ENCODE results near the gene ADGRL4. TPM values are rescaled to one million over a fixed set of nuclear protein-coding genes. Genes with fewer than 3 reads are reported as not detected.

Gene ADGRL4
- 10 to 100 TPM; 14.5 to 46.6 (median 17.8) TPM for total RNA-seq

DNA sequence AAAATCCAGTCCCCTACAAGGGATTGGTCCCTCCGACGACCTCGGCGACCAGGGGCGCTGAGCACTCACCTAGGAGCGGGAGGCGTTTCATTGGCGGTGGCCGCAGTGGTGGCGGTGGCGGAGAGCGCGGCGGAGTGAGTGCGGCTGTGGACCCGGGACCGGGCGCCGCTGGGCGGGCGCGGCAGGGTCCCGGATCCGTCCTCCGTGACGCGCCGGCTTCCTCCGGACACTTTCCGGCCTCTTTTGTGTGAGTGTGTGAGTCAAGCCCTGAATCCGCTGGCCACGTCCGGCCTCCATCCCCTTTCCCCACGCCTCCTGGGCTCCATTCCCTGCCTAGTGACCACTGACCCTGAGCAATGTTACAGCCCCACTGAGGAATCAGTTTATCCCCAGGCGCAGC lies at the start of gene ADGRL4:
Gene ADGRL4, minus strand, starts transcription at position 167 of the 400 bp plus-strand sequence. Its CDS starts 76 bp downstream, at position 91.
- ATAC-seq: peak; percentile 83
- Histone ChIP-seq H3K36me3 (no peaks in the 10 kb centered on the region), H3K9me3 (no peaks in the 10 kb centered on the region), H3K27ac (peak within 1 kb of the TSS in 3 of 4 donors; percentile 53 to 70 (median 64)), H3K27me3 (peaks cover 11% of the 10 kb centered on the region), H3K4me3 (peak within 1 kb of the TSS; percentile 10 to 38), H3K4me1 (no peaks in the 10 kb centered on the region)
- TF ChIP-seq POLR2A (IDR thresholded peaks at IDR 0.05) (peak in 1 of 2 donors; percentile 22), POLR2AphosphoS5 (IDR thresholded peaks at IDR 0.05) (no peak)
- WGBS, 2 donors (ENCODE audit: low coverage in 1 of 2): 8% methylated on average over 5 of the region's 35 CpGs; no CpG with 5 or more reads in 1 of the 2 donors

GRCh38 chr1:79055856-79056255 lies 49.3 kb upstream of the ADGRL4 start:
- Histone ChIP-seq H3K9me3 (peaks cover 0 to 15% (median 0%) of the 10 kb centered on the region in 3 donors), H3K27me3 (no peaks in the 10 kb centered on the region), H3K4me3 (no peak overlapping the region), H3K36me3 (no peaks in the 10 kb centered on the region), H3K27ac (no peak overlapping the region), H3K4me1 (no peaks in the 10 kb centered on the region)
- TF ChIP-seq EP300 (IDR thresholded peaks at IDR 0.05) (no peak), POLR2A (IDR thresholded peaks at IDR 0.05) (no peak), POLR2AphosphoS5 (IDR thresholded peaks at IDR 0.05) (no peak)
- TF ChIP-seq, protein P1, sequence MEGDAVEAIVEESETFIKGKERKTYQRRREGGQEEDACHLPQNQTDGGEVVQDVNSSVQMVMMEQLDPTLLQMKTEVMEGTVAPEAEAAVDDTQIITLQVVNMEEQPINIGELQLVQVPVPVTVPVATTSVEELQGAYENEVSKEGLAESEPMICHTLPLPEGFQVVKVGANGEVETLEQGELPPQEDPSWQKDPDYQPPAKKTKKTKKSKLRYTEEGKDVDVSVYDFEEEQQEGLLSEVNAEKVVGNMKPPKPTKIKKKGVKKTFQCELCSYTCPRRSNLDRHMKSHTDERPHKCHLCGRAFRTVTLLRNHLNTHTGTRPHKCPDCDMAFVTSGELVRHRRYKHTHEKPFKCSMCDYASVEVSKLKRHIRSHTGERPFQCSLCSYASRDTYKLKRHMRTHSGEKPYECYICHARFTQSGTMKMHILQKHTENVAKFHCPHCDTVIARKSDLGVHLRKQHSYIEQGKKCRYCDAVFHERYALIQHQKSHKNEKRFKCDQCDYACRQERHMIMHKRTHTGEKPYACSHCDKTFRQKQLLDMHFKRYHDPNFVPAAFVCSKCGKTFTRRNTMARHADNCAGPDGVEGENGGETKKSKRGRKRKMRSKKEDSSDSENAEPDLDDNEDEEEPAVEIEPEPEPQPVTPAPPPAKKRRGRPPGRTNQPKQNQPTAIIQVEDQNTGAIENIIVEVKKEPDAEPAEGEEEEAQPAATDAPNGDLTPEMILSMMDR (IDR thresholded peaks at IDR 0.05): no peak
- 86 to 92% methylated on average over 6 to 9 of the region's 15 CpGs for WGBS, 2 donors (ENCODE audit: low coverage in 1 of 2)
- ATAC-seq: no peak

DNA sequence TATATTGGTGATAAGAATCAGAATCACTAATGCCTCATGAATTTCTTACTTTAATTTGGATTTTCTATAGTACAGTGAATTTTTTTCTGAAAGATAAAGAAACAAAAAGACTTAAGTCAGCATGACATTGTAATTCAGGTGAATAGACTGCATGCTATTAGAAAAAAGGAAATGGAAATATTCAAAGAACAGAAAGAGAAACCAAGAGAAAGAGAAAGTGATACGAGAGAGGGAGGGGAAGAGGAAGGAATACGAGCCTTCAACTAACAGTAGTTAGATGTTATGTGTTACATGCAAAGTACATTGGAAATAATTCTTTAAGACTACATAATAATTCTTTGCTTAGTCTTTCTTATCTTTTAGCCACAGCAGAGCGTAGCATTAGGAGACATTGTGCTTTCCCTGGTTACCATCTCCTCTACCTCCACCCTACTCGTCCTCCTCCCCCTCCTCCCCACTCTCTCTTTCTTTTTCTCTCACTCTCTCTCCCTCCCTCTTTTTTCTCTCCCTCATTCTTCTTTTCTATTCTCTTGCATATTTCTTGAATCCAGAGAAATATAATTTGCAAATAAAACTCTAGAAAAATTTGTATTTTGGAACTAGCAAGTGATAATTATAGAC lies 46.4 kb upstream of the ADGRL4 start:
- no peaks in the 10 kb centered on the region for H3K36me3 ChIP-seq
- WGBS, 2 donors (ENCODE audit: low coverage in 1 of 2): 53 to 56% methylated on average over 4 of the region's 4 CpGs

GRCh38 chr1:79044974-79045650 lies 38.6 kb upstream of the ADGRL4 start:
- no peak for ATAC-seq
- H3K9me3 ChIP-seq: no peaks in the 10 kb centered on the region
- no peaks in the 10 kb centered on the region for H3K27me3 ChIP-seq
- TF ChIP-seq, protein P1 (IDR thresholded peaks at IDR 0.05): no peak
- TF ChIP-seq POLR2A (IDR thresholded peaks at IDR 0.05): no peak
- no peak for TF ChIP-seq EP300 (IDR thresholded peaks at IDR 0.05)
- no peak for TF ChIP-seq POLR2AphosphoS5 (IDR thresholded peaks at IDR 0.05)
- H3K4me1 ChIP-seq: no peaks in the 10 kb centered on the region
- 82 to 86% methylated on average over 5 to 18 of the region's 18 CpGs for WGBS, 2 donors (ENCODE audit: low coverage in 1 of 2)
- no peak overlapping the region for H3K27ac ChIP-seq
- H3K4me3 ChIP-seq: no peak overlapping the region
- H3K36me3 ChIP-seq: no peaks in the 10 kb centered on the region

More for the DNA sequence above, 46.4 kb upstream of the ADGRL4 start:
- Histone ChIP-seq H3K4me3 (peak overlapping the region; percentile 17 to 34), H3K4me1 (no peaks in the 10 kb centered on the region), H3K9me3 (peaks cover 0 to 13% (median 0%) of the 10 kb centered on the region in 3 donors), H3K27me3 (no peaks in the 10 kb centered on the region), H3K27ac (no peak overlapping the region)
- TF ChIP-seq EP300 (IDR thresholded peaks at IDR 0.05) (no peak), POLR2A (IDR thresholded peaks at IDR 0.05) (no peak), POLR2AphosphoS5 (IDR thresholded peaks at IDR 0.05) (no peak)
- TF ChIP-seq, protein P1 (IDR thresholded peaks at IDR 0.05): no peak
- no peak for ATAC-seq

GRCh38 chr1:79043506-79043905 lies 37.0 kb upstream of the ADGRL4 start:
- H3K4me3 ChIP-seq: no peak overlapping the region
- H3K27me3 ChIP-seq: no peaks in the 10 kb centered on the region
- 48 to 51% methylated on average over 4 of the region's 4 CpGs for WGBS, 2 donors (ENCODE audit: low coverage in 1 of 2)
- no peak for ATAC-seq
- no peak overlapping the region for H3K27ac ChIP-seq
- TF ChIP-seq EP300 (IDR thresholded peaks at IDR 0.05): no peak
- no peaks in the 10 kb centered on the region for H3K4me1 ChIP-seq
- no peaks in the 10 kb centered on the region for H3K36me3 ChIP-seq
- no peaks in the 10 kb centered on the region for H3K9me3 ChIP-seq

DNA sequence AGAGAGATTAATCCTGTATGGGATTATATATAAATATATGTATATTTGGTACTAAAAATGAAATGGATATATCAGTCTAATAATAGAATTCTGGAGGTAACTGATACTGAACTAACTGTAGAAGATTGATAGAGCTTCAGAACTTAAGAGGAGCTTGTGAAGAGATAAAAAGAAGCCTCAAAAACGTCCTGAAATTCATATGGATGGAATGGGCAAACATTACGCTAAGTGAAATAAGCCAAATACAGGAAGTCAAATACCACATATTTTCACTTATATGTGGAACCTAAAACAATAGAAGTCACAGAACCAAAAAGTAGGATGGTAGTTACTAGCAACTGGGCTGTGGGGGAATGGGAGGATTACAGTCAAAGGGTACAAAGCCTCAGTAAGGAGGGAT lies 36.0 kb upstream of the ADGRL4 start:
- H3K9me3 ChIP-seq: no peaks in the 10 kb centered on the region
- H3K4me1 ChIP-seq: no peaks in the 10 kb centered on the region
- no peaks in the 10 kb centered on the region for H3K36me3 ChIP-seq
- H3K27me3 ChIP-seq: no peaks in the 10 kb centered on the region
- ATAC-seq: no peak
- 19 to 58% methylated on average over 2 of the region's 2 CpGs for WGBS, 2 donors (ENCODE audit: low coverage in 1 of 2)
- H3K4me3 ChIP-seq: no peak overlapping the region
- no peak overlapping the region for H3K27ac ChIP-seq
- TF ChIP-seq POLR2AphosphoS5 (IDR thresholded peaks at IDR 0.05) (no peak), POLR2A (IDR thresholded peaks at IDR 0.05) (no peak), EP300 (IDR thresholded peaks at IDR 0.05) (no peak)
- TF ChIP-seq, protein P1 (IDR thresholded peaks at IDR 0.05): no peak
